IPS-18a (cell line): ENCODE data around the gene FNBP1.

Source experiments
- H3K27ac ChIP-seq: one replicate; pipeline ENCODE4 v1.5.1; 2013; ENCODE audit warnings: low read length
- H3K27me3 ChIP-seq: one replicate; pipeline ENCODE4 v1.6.1; 2013; ENCODE audit warnings: mild to moderate bottlenecking, low read length; ENCODE audit not compliant: control insufficient read depth, insufficient read depth
- H3K36me3 ChIP-seq: one replicate; pipeline ENCODE4 v1.6.1; 2013; ENCODE audit warnings: low read depth, low read length; ENCODE audit not compliant: control insufficient read depth
- H3K4me1 ChIP-seq: one replicate; pipeline ENCODE4 v1.6.1; 2013; ENCODE audit warnings: low read depth, low read length; ENCODE audit not compliant: control insufficient read depth
- H3K4me3 ChIP-seq: one replicate; pipeline ENCODE4 v1.5.1; 2013; ENCODE audit warnings: low read length
- H3K9ac ChIP-seq: one replicate; pipeline ENCODE4 v1.6.1; 2013; ENCODE audit warnings: mild to moderate bottlenecking, low read length, moderate library complexity
- H3K9me3 ChIP-seq: one replicate; pipeline ENCODE4 v1.6.1; 2013; ENCODE audit warnings: low read depth, low read length; ENCODE audit not compliant: control insufficient read depth

FNBP1 gene

GRCh38 chr9:129871046-129871445 lies 171.9 kb downstream of the FNBP1 start:
- Histone ChIP-seq H3K36me3 (peaks cover 5% of the 10 kb centered on the region), H3K27ac (no peak overlapping the region), H3K27me3 (no peaks in the 10 kb centered on the region)

GRCh38 chr9:129869585-129870501 lies 173.1 kb downstream of the FNBP1 start:
- Histone ChIP-seq H3K4me1 (no peaks in the 10 kb centered on the region), H3K9ac (no peak overlapping the region), H3K9me3 (no peaks in the 10 kb centered on the region), H3K27me3 (no peaks in the 10 kb centered on the region), H3K36me3 (no peaks in the 10 kb centered on the region), H3K4me3 (no peak overlapping the region), H3K27ac (no peak overlapping the region)

More at GRCh38 chr9:129871046-129871445, 171.9 kb downstream of the FNBP1 start:
- Histone ChIP-seq H3K9ac (no peak overlapping the region), H3K4me1 (no peaks in the 10 kb centered on the region), H3K9me3 (no peaks in the 10 kb centered on the region), H3K4me3 (no peak overlapping the region)

GRCh38 chr9:129868872-129869486 lies 174.0 kb downstream of the FNBP1 start:
- no peak overlapping the region for H3K27ac ChIP-seq
- H3K9me3 ChIP-seq = no peaks in the 10 kb centered on the region
- no peaks in the 10 kb centered on the region for H3K4me1 ChIP-seq
- H3K27me3 ChIP-seq = no peaks in the 10 kb centered on the region
- no peak overlapping the region for H3K4me3 ChIP-seq
- no peak overlapping the region for H3K9ac ChIP-seq
- H3K36me3 ChIP-seq = no peaks in the 10 kb centered on the region

GRCh38 chr9:129868023-129868871 lies 174.7 kb downstream of the FNBP1 start:
- no peaks in the 10 kb centered on the region for H3K9me3 ChIP-seq
- no peak overlapping the region for H3K4me3 ChIP-seq
- no peak overlapping the region for H3K9ac ChIP-seq
- no peaks in the 10 kb centered on the region for H3K27me3 ChIP-seq
- no peaks in the 10 kb centered on the region for H3K4me1 ChIP-seq
- H3K27ac ChIP-seq = no peak overlapping the region
- H3K36me3 ChIP-seq = no peaks in the 10 kb centered on the region

GRCh38 chr9:129867136-129868022 lies 175.6 kb downstream of the FNBP1 start:
- no peaks in the 10 kb centered on the region for H3K36me3 ChIP-seq
- H3K4me1 ChIP-seq = no peaks in the 10 kb centered on the region
- no peak overlapping the region for H3K9ac ChIP-seq
- H3K27me3 ChIP-seq = no peaks in the 10 kb centered on the region
- no peak overlapping the region for H3K4me3 ChIP-seq
- no peaks in the 10 kb centered on the region for H3K9me3 ChIP-seq
- no peak overlapping the region for H3K27ac ChIP-seq

- no peaks in the 10 kb centered on the region for H3K4me1 ChIP-seq
- H3K27ac ChIP-seq = no peak overlapping the region
- no peaks in the 10 kb centered on the region for H3K9me3 ChIP-seq
- H3K36me3 ChIP-seq = no peaks in the 10 kb centered on the region
- H3K4me3 ChIP-seq = no peak overlapping the region
- no peaks in the 10 kb centered on the region for H3K27me3 ChIP-seq
- H3K9ac ChIP-seq = no peak overlapping the region
These were observed 176.4 kb downstream of the FNBP1 start for GRCh38 chr9:129866394-129867135.

GRCh38 chr9:129865668-129866320 lies 177.2 kb downstream of the FNBP1 start:
- Histone ChIP-seq H3K4me1 (no peaks in the 10 kb centered on the region), H3K36me3 (no peaks in the 10 kb centered on the region), H3K9me3 (no peaks in the 10 kb centered on the region), H3K4me3 (no peak overlapping the region), H3K27ac (no peak overlapping the region), H3K27me3 (no peaks in the 10 kb centered on the region), H3K9ac (no peak overlapping the region)

GRCh38 chr9:129864991-129865647 lies 177.9 kb downstream of the FNBP1 start:
- Histone ChIP-seq H3K36me3 (no peaks in the 10 kb centered on the region), H3K9me3 (no peaks in the 10 kb centered on the region), H3K4me1 (no peaks in the 10 kb centered on the region), H3K9ac (no peak overlapping the region), H3K4me3 (no peak overlapping the region), H3K27ac (no peak overlapping the region), H3K27me3 (no peaks in the 10 kb centered on the region)

GRCh38 chr9:129863059-129863690 lies 179.8 kb downstream of the FNBP1 start:
- no peaks in the 10 kb centered on the region for H3K27me3 ChIP-seq
- H3K36me3 ChIP-seq = no peaks in the 10 kb centered on the region
- no peaks in the 10 kb centered on the region for H3K4me1 ChIP-seq
- H3K27ac ChIP-seq = no peak overlapping the region
- H3K9me3 ChIP-seq = no peaks in the 10 kb centered on the region
- H3K9ac ChIP-seq = no peak overlapping the region
- H3K4me3 ChIP-seq = no peak overlapping the region
